IMR-90 (cell line): ENCODE measurements around the gene PRDM5. TPM values are rescaled to one million over a fixed set of nuclear protein-coding genes. Genes with fewer than 3 reads are reported as not detected.

Experiments
- ATAC-seq: fragments of 200-7000 bp; cut with Tn5 transposase; 2 replicates; pipeline ENCODE4 v1.9.1; 2020; ENCODE audit warnings: low read depth, mild to moderate bottlenecking, moderate library complexity
- BruUV-seq: library from RNA; stranded (reverse); fragments of 400-500 nt; replicated peaks from 2 replicates; lab custom pipeline; 2021; lab: Mats Ljungman, UMichigan
- CTCF ChIA-PET: fragments of 300-600 bp; formaldehyde crosslinking; extraction: SDS; loops from one replicate; lab custom pipeline; 2021; ENCODE audit warnings: antibody characterized with exemption; lab: Yijun Ruan, JAX
- POLR2A ChIA-PET: fragments of 300-600 bp; sonication (Branson Sonifier 250); formaldehyde crosslinking; loops from one replicate; lab custom pipeline; 2022; ENCODE audit warnings: antibody characterized with exemption; ENCODE audit not compliant: unreplicated experiment; lab: Charles Lee
- DNase-seq: peaks from one replicate; pipeline ENCODE4 v3.0.0; 2013
- H2AFZ ChIP-seq: replicated peaks from 2 replicates; pipeline ENCODE3; 2013; ENCODE audit warnings: low read length, mild to moderate bottlenecking; ENCODE audit not compliant: poor library complexity
- H2AK5ac ChIP-seq: 2 replicates; pipeline ENCODE4 v1.6.1; 2013; ENCODE audit warnings: low read depth, low read length, inconsistent platforms
- H2AK9ac ChIP-seq: replicated peaks from 2 replicates; pipeline ENCODE3; 2013; ENCODE audit warnings: mild to moderate bottlenecking, low read depth, low read length, moderate library complexity; ENCODE audit not compliant: poor library complexity
- H2BK120ac ChIP-seq: 2 replicates; pipeline ENCODE4 v1.6.1; 2013; ENCODE audit warnings: low read depth, low read length, inconsistent platforms
- H2BK15ac ChIP-seq: 3 replicates; pipeline ENCODE4 v1.6.1; 2013; ENCODE audit warnings: low read depth, low read length, inconsistent platforms
- H2BK20ac ChIP-seq: 2 replicates; pipeline ENCODE4 v1.6.1; 2013; ENCODE audit warnings: low read depth, mild to moderate bottlenecking, inconsistent platforms, low read length, moderate library complexity
- H2BK5ac ChIP-seq: 2 replicates; pipeline ENCODE4 v1.6.1; 2013; ENCODE audit warnings: mild to moderate bottlenecking, low read depth, low read length, inconsistent platforms; ENCODE audit not compliant: poor library complexity, severe bottlenecking
- H3K14ac ChIP-seq: replicated peaks from 2 replicates; pipeline ENCODE4 v1.6.1; 2013; ENCODE audit warnings: low read depth, low read length, inconsistent platforms
- H3K18ac ChIP-seq: 2 replicates; pipeline ENCODE4 v1.6.1; 2013; ENCODE audit warnings: low read depth, low read length, control low read depth
- H3K23ac ChIP-seq: 2 replicates; pipeline ENCODE4 v1.6.1; 2013; ENCODE audit warnings: low read depth, low read length, inconsistent platforms
- H3K27ac ChIP-seq: 2 replicates; pipeline ENCODE4 v1.5.1; 2013; ENCODE audit warnings: mild to moderate bottlenecking, control low read depth, low read length; ENCODE audit not compliant: insufficient read depth
- H3K27me3 ChIP-seq: 2 replicates; pipeline ENCODE4 v1.6.1; 2013; ENCODE audit warnings: low read length; ENCODE audit not compliant: control insufficient read depth, insufficient read depth
- H3K36me3 ChIP-seq: 2 replicates; pipeline ENCODE4 v1.6.1; 2013; ENCODE audit warnings: low read length, mixed read lengths; ENCODE audit not compliant: control insufficient read depth, insufficient read depth
- H3K4ac ChIP-seq: 2 replicates; pipeline ENCODE4 v1.6.1; 2013; ENCODE audit warnings: low read depth, low read length, inconsistent platforms
- H3K4me1 ChIP-seq: 2 replicates; pipeline ENCODE4 v1.6.1; 2013; ENCODE audit warnings: low read length, mixed read lengths; ENCODE audit not compliant: control insufficient read depth, insufficient read depth
- H3K4me2 ChIP-seq: 2 replicates; pipeline ENCODE4 v1.6.1; 2013; ENCODE audit warnings: low read depth, mild to moderate bottlenecking, control low read depth, low read length, moderate library complexity
- H3K4me3 ChIP-seq: 2 replicates; pipeline ENCODE4 v1.5.1; 2013; ENCODE audit warnings: low read depth, mild to moderate bottlenecking, control low read depth, low read length, moderate library complexity; ENCODE audit not compliant: insufficient read depth
- H3K56ac ChIP-seq: 2 replicates; pipeline ENCODE4 v1.6.1; 2013; ENCODE audit warnings: low read length, inconsistent platforms; ENCODE audit not compliant: insufficient read depth; ENCODE audit errors: extremely low read depth
- H3K79me1 ChIP-seq, 2 experiments: 2 replicates each; pipeline ENCODE4 v1.6.1; 2013; ENCODE audit warnings: low read length in 2 of 2, inconsistent platforms in 1 of 2, low read depth in 1 of 2
- H3K9ac ChIP-seq: 2 replicates; pipeline ENCODE4 v1.6.1; 2013; ENCODE audit warnings: low read depth, low read length, control low read depth
- H3K9me1 ChIP-seq: 2 replicates; pipeline ENCODE4 v1.6.1; 2013; ENCODE audit warnings: low read length, inconsistent platforms; ENCODE audit not compliant: insufficient read depth
- H3K9me3 ChIP-seq: 2 replicates; pipeline ENCODE4 v1.6.1; 2013; ENCODE audit warnings: low read length; ENCODE audit not compliant: control insufficient read depth, insufficient read depth
- H4K20me1 ChIP-seq: 2 replicates; pipeline ENCODE4 v1.6.1; 2013; ENCODE audit warnings: low read length, inconsistent platforms; ENCODE audit not compliant: insufficient read depth
- H4K5ac ChIP-seq: 2 replicates; pipeline ENCODE4 v1.6.1; 2013; ENCODE audit warnings: mild to moderate bottlenecking, low read depth, low read length, control low read depth
- H4K8ac ChIP-seq, 2 experiments: 2 replicates each; pipeline ENCODE4 v1.6.1; 2013; ENCODE audit warnings: low read depth in 2 of 2, low read length in 2 of 2, control low read depth in 1 of 2, inconsistent platforms in 1 of 2
- H4K91ac ChIP-seq: 2 replicates; pipeline ENCODE4 v1.6.1; 2013; ENCODE audit warnings: low read depth, low read length, inconsistent platforms; ENCODE audit not compliant: insufficient read depth
- BHLHE40 ChIP-seq: fragments of 150-350 bp; IDR thresholded peaks from 2 replicates; pipeline ENCODE4 v1.6.1; 2016; ENCODE audit warnings: mild to moderate bottlenecking, low read depth, low read length
- CHD1 ChIP-seq: IDR thresholded peaks from 2 replicates; pipeline ENCODE4 v1.6.1; 2012; ENCODE audit warnings: low read depth, low read length, improper control_type of control experiment
- CTCF ChIP-seq: conservative IDR thresholded peaks from 2 replicates; pipeline ENCODE4 v1.5.1; 2012; ENCODE audit warnings: mild to moderate bottlenecking, low read depth, low read length, improper control_type of control experiment
- FOS ChIP-seq: fragments of 150-350 bp; IDR thresholded peaks from 2 replicates; pipeline ENCODE4 v1.6.1; 2016; ENCODE audit warnings: low read depth, low read length
- MAFK ChIP-seq: IDR thresholded peaks from 2 replicates; pipeline ENCODE4 v1.6.1; 2012; ENCODE audit warnings: low read depth, low read length, improper control_type of control experiment
- NFE2L2 ChIP-seq: fragments of 150-350 bp; IDR thresholded peaks from 2 replicates; pipeline ENCODE4 v1.6.1; 2016; ENCODE audit warnings: low read depth, mild to moderate bottlenecking, low read length
- RAD21 ChIP-seq: IDR thresholded peaks from 2 replicates; pipeline ENCODE4 v1.6.1; 2012; ENCODE audit warnings: low read length, improper control_type of control experiment
- WGBS, 2 experiments: methylation state at CpG; one replicate each; pipeline versions ENCODE4 v1.1.5 to v1.1.7; 2013; ENCODE audit warnings: missing lambda C conversion rate in 2 of 2; ENCODE audit not compliant: insufficient read length in 1 of 2; ENCODE audit errors: extremely low coverage in 2 of 2; 5-methylcytosine and 5-hydroxymethylcytosine counted together
- dilution Hi-C: fragments of 300-500 bp; cut with HindIII; formaldehyde crosslinking; loops from one replicate; pipeline ENCODE4 v1.14.3; 2018; ENCODE audit warnings: low sequenced_read_pairs; ENCODE audit not compliant: unreplicated experiment
- in situ Hi-C: fragments of 300-500 bp; cut with MboI; formaldehyde crosslinking; loops from 3 replicates; pipeline ENCODE4 v1.14.3; 2019; ENCODE audit warnings: low sequenced_read_pairs, inconsistent platforms, mixed read lengths
- intact Hi-C: fragments of 100-400 bp; cut with micrococcal nuclease; formaldehyde crosslinking; loops from 2 replicates; pipeline ENCODE4 v1.10.0; 2022
- polyA plus RNA-seq, 3 experiments: library from polyadenylated mRNA; depleted of rRNA; stranded (reverse); fragments of >200 nt; gene quantifications; 2 replicates each; pipeline ENCODE4 v1.2.3, GENCODE V29; 2012; ENCODE audit warnings: low replicate concordance in 1 of 3
- total RNA-seq: library from RNA; depleted of rRNA; stranded (reverse); fragments of >200 nt; gene quantifications from 2 replicates; pipeline ENCODE4 v1.2.3, GENCODE V29; 2012

Gene PRDM5
- total and polyA plus RNA-seq, 2 of the 4 experiments (the other 2 are of a cell fraction): 4.1 to 10.8 TPM

GRCh38 chr4:120877021-120877420 is 45.5 kb downstream of the PRDM5 start:
- WGBS, 2 experiments: no CpG with 5 or more reads among the region's 3 CpGs
- dilution Hi-C loops: no loop called here
- H4K5ac ChIP-seq: no peak overlapping the region

More at GRCh38 chr4:120877021-120877420, 45.5 kb downstream of the PRDM5 start:
- ChIA-PET POLR2A (no interaction called here), CTCF (no interaction called here)
- TF ChIP-seq CTCF (no peak), MAFK (no peak), RAD21 (no peak), BHLHE40 (no peak), FOS (no peak), NFE2L2 (no peak), CHD1 (no peak)
- Histone ChIP-seq H3K4ac (no peak overlapping the region), H2AFZ (no peak overlapping the region), H2BK15ac (no peak overlapping the region), H4K91ac (no peak overlapping the region), H4K20me1 (no peaks in the 10 kb centered on the region), H3K9me3 (peaks cover 2% of the 10 kb centered on the region; the same call in 1 of the 2 replicates), H3K36me3 (no peaks in the 10 kb centered on the region), H3K23ac (no peak overlapping the region), H3K4me3 (no peak overlapping the region), H3K18ac (no peak overlapping the region), H4K8ac (no peak overlapping the region), H3K4me2 (no peak overlapping the region), H2BK120ac (no peak overlapping the region), H3K79me1 (no peaks in the 10 kb centered on the region), H3K56ac (no peak overlapping the region), H2AK5ac (no peak overlapping the region), H2BK20ac (no peak overlapping the region), H3K9me1 (peaks cover 3% of the 10 kb centered on the region; the same call in 1 of the 2 replicates), H3K4me1 (no peaks in the 10 kb centered on the region), H3K27ac (no peak overlapping the region), H2AK9ac (no peak overlapping the region), H3K9ac (no peak overlapping the region), H3K14ac (no peak overlapping the region), H2BK5ac (no peak overlapping the region), H3K27me3 (no peaks in the 10 kb centered on the region)
- in situ Hi-C loops: no loop called here
- BruUV-seq: no TSS peak
- DNase-seq (no peak), ATAC-seq (no peak)
- intact Hi-C loops: no loop called here
